K562 (cell line): Measurements from ENCODE around the gene MUC5AC. TPM values are rescaled to one million over a fixed set of nuclear protein-coding genes. Genes with fewer than 3 reads are reported as not detected.
"Not testable (repeated sequence)": the region's sequence is repeated elsewhere in the genome, so short reads cannot be mapped to it uniquely, and the experiment has no call there.

Experiments used
- ATAC-seq: fragments of 200-7000 bp; cut with Tn5 transposase; 3 replicates; pipeline ENCODE4 v1.9.1; 2020; ENCODE audit warnings: moderate library complexity
- BruUV-seq: library from RNA; stranded (reverse); fragments of 400-500 nt; replicated peaks from 2 replicates; lab custom pipeline; 2021; lab: Mats Ljungman, UMichigan
- CTCF ChIA-PET: fragments of 300-600 bp; formaldehyde crosslinking; extraction: SDS; loops from one replicate; lab custom pipeline; 2021; ENCODE audit warnings: low intra/inter-chr PET ratio; lab: Yijun Ruan, JAX
- POLR2A ChIA-PET: fragments of 300-600, 350-650 bp; sonication (Branson Sonifier 250); formaldehyde crosslinking; extraction: SDS; loops from one replicate; lab custom pipeline; 2021; ENCODE audit warnings: antibody characterized with exemption, inconsistent platforms; lab: Yijun Ruan, JAX
- DNase-seq, 4 experiments: peaks; one replicate each; pipeline versions ENCODE4 v3.0.0 to v3.0.0-alpha.2; 2011 to 2018; ENCODE audit warnings: low spot score in 3 of 4, mixed read lengths in 3 of 4; ENCODE audit errors: extremely low read depth in 1 of 4
- FAIRE-seq: peaks from 2 replicates; lab custom pipeline; 2011; peaks lifted over from hg19 to GRCh38; lab: Jason Lieb, UNC
- H2AFZ ChIP-seq: 2 replicates; pipeline ENCODE4 v1.6.0; 2011; ENCODE audit warnings: low read depth, low read length, control low read depth, inconsistent platforms
- H3K27ac ChIP-seq: fragments of 200-600 bp; 3 replicates; pipeline ENCODE4 v1.8.0; 2011; ENCODE audit warnings: low read depth, mild to moderate bottlenecking, control low read depth, inconsistent platforms, low read length, moderate library complexity, mixed read lengths; ENCODE audit errors: extremely low read depth
- H3K27me3 ChIP-seq, 2 experiments: fragments of 300-600 bp in 1 of 2; 2 replicates in 1 of 2; 3 replicates in 1 of 2; pipeline versions ENCODE4 v1.6.0 to v1.8.0; 2011; ENCODE audit warnings: inconsistent platforms in 2 of 2, low read length in 2 of 2, mild to moderate bottlenecking in 1 of 2, mixed read lengths in 1 of 2, moderate library complexity in 1 of 2; ENCODE audit not compliant: control insufficient read depth in 2 of 2, insufficient read depth in 2 of 2
- H3K36me3 ChIP-seq: fragments of 300-600 bp; 3 replicates; pipeline ENCODE4 v1.8.0; 2011; ENCODE audit warnings: mild to moderate bottlenecking, low read length, inconsistent platforms; ENCODE audit not compliant: control insufficient read depth, insufficient read depth
- H3K4me1 ChIP-seq, 2 experiments: fragments of 200-600 bp in 1 of 2; replicated peaks in 1 of 2; 2 replicates in 1 of 2; 3 replicates in 1 of 2; pipeline versions ENCODE4 v1.5.1 to v1.8.0; 2011; ENCODE audit warnings: inconsistent platforms in 2 of 2, low read length in 2 of 2, mild to moderate bottlenecking in 1 of 2, mixed read lengths in 1 of 2, moderate library complexity in 1 of 2; ENCODE audit not compliant: control insufficient read depth in 2 of 2, insufficient read depth in 2 of 2
- H3K4me2 ChIP-seq: 2 replicates; pipeline ENCODE4 v1.6.1; 2011; ENCODE audit warnings: low read length, control low read depth, inconsistent platforms, mixed read lengths; ENCODE audit not compliant: insufficient read depth
- H3K4me3 ChIP-seq: fragments of 200-600 bp; sonication (generic), shearing (Covaris generic); 2 replicates; pipeline ENCODE4 v1.5.1; 2016; ENCODE audit warnings: control low read depth, inconsistent platforms
- H3K79me2 ChIP-seq: fragments of 200-600 bp; 3 replicates; pipeline ENCODE4 v1.8.0; 2011; ENCODE audit warnings: low read length, inconsistent platforms; ENCODE audit not compliant: control insufficient read depth, insufficient read depth
- H3K9ac ChIP-seq, 2 experiments: 2 replicates each; pipeline versions ENCODE4 v1.6.0 to v1.6.1; 2011; ENCODE audit warnings: low read depth in 2 of 2, low read length in 2 of 2, control low read depth in 1 of 2, inconsistent platforms in 1 of 2, mild to moderate bottlenecking in 1 of 2, mixed read lengths in 1 of 2; ENCODE audit not compliant: insufficient read depth in 1 of 2
- H3K9me1 ChIP-seq: one replicate; pipeline ENCODE4 v1.6.0; 2011; ENCODE audit warnings: inconsistent platforms, mild to moderate bottlenecking, low read length, moderate library complexity; ENCODE audit not compliant: control insufficient read depth, insufficient read depth
- H3K9me3 ChIP-seq: replicated peaks from 2 replicates; pipeline ENCODE4 v1.5.1; 2011; ENCODE audit warnings: low read depth, low read length, inconsistent platforms; ENCODE audit not compliant: control insufficient read depth, insufficient read depth
- H4K20me1 ChIP-seq: replicated peaks from 2 replicates; pipeline ENCODE4 v1.6.1; 2011; ENCODE audit warnings: low read length, inconsistent platforms, mixed read lengths; ENCODE audit not compliant: control insufficient read depth, insufficient read depth
- WGBS: fragments of 100-300 bp; shearing (Covaris generic); methylation state at CpG from one replicate; pipeline ENCODE4 v1.1.6; 2016; ENCODE audit warnings: low coverage, mixed read lengths; ENCODE audit not compliant: insufficient coverage; ENCODE audit errors: missing lambda C conversion rate; 5-methylcytosine and 5-hydroxymethylcytosine counted together
- in situ Hi-C: fragments of 300-500 bp; cut with MboI; formaldehyde crosslinking; loops from 4 replicates; pipeline ENCODE4 v1.15.0; 2018; ENCODE audit warnings: inconsistent platforms, mixed read lengths
- intact Hi-C: fragments of 100-400 bp; cut with micrococcal nuclease; formaldehyde crosslinking; loops from 2 replicates; pipeline ENCODE4 v1.14.2; 2022
- polyA plus RNA-seq, 8 experiments: library from polyadenylated mRNA; depleted of rRNA in 4 of 8; stranded (reverse) in 5 of 8; unstranded in 3 of 8; fragments of >200 nt; fragmentation: Nextera tagmentation in 2 of 8; fragmentation: Illumina TruSeq in 1 of 8; extraction: Ambion mirVana in 2 of 8; extraction: Trizol in 1 of 8; gene quantifications; 2 replicates each; pipeline versions ENCODE4 v1.2.1 to v1.2.3, GENCODE V29; 2011 to 2014; ENCODE audit warnings: inconsistent platforms in 1 of 8, missing spikeins in 1 of 8
- total RNA-seq, 7 experiments: library from RNA; depleted of rRNA in 6 of 7; stranded (reverse); fragments of >200 nt in 6 of 7; fragmentation: Illumina TruSeq in 2 of 7; extraction: Trizol in 2 of 7; gene quantifications; 2 replicates each; pipeline versions ENCODE4 v1.2.1 to v1.2.3, GENCODE V29; 2011 to 2021; ENCODE audit warnings: low replicate concordance in 1 of 7

MUC5AC gene
- total and polyA plus RNA-seq, 9 of the 15 experiments (the other 6 are each of a cell fraction or from before 2014, with no cell fraction given) = not detected

DNA sequence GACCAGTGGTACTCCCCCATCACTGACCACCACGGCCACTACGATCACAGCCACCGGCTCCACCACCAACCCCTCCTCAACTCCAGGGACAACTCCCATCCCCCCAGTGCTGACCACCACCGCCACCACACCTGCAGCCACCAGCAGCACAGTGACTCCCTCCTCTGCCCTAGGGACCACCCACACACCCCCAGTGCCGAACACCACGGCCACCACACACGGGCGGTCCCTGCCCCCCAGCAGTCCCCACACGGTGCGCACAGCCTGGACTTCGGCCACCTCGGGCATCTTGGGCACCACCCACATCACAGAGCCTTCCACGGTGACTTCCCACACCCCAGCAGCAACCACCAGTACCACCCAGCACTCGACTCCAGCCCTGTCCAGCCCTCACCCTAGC lies 89.3 kb downstream of the MUC5AC start:
- H2AFZ ChIP-seq, H3K4me2 ChIP-seq, H4K20me1 ChIP-seq, CTCF ChIA-PET, FAIRE-seq, H3K4me1 ChIP-seq, intact Hi-C loops, in situ Hi-C loops, H3K27me3 ChIP-seq, H3K9me1 ChIP-seq, H3K9me3 ChIP-seq, ATAC-seq, H3K9ac ChIP-seq, DNase-seq, POLR2A ChIA-PET, H3K27ac ChIP-seq, BruUV-seq, H3K79me2 ChIP-seq, H3K36me3 ChIP-seq, H3K4me3 ChIP-seq: not testable (repeated sequence)
- WGBS = 22% methylated on average over 7 of the region's 14 CpGs

GRCh38 chr11:1248951-1249350 lies 91.2 kb downstream of the MUC5AC start:
- H3K9ac ChIP-seq, H3K9me3 ChIP-seq, H3K36me3 ChIP-seq, H4K20me1 ChIP-seq, intact Hi-C loops, BruUV-seq, CTCF ChIA-PET, H3K27me3 ChIP-seq, DNase-seq, ATAC-seq, H2AFZ ChIP-seq, H3K9me1 ChIP-seq, H3K79me2 ChIP-seq, in situ Hi-C loops, H3K4me1 ChIP-seq, POLR2A ChIA-PET, H3K4me3 ChIP-seq, FAIRE-seq, H3K27ac ChIP-seq, H3K4me2 ChIP-seq: not testable (repeated sequence)
- 10% methylated on average over 2 of the region's 18 CpGs for WGBS

GRCh38 chr11:1250411-1250810 lies 92.7 kb downstream of the MUC5AC start:
- BruUV-seq, H2AFZ ChIP-seq, H3K9ac ChIP-seq, H3K4me1 ChIP-seq, ATAC-seq, H4K20me1 ChIP-seq, H3K4me3 ChIP-seq, H3K9me3 ChIP-seq, in situ Hi-C loops, CTCF ChIA-PET, H3K79me2 ChIP-seq, H3K4me2 ChIP-seq, H3K36me3 ChIP-seq, POLR2A ChIA-PET, FAIRE-seq, H3K27ac ChIP-seq, intact Hi-C loops, H3K9me1 ChIP-seq, DNase-seq: not testable (repeated sequence)
- peaks cover 0 to 13% of the 10 kb centered on the region in 2 experiments; a peak in 2 of 5 replicates for H3K27me3 ChIP-seq
- WGBS = 22% methylated on average over 2 of the region's 12 CpGs
